ENCODE results near the gene UVRAG. TPM values are rescaled to one million over a fixed set of nuclear protein-coding genes. Genes with fewer than 3 reads are reported as not detected.

Gene UVRAG
- total RNA-seq, 1 experiment from 2014 or later, result 29.5 TPM

- H3K27me3 ChIP-seq (ENCODE audit: control insufficient read depth, insufficient read depth, low read length), result no peaks in the 10 kb centered on the region
- ATAC-seq, result no peak
- POLR2A ChIA-PET, result no interaction called here
- no peak overlapping the region for H3K4me3 ChIP-seq (ENCODE audit: low read depth in 2 of 2, low read length in 2 of 2)
- no peak overlapping the region for H3K27ac ChIP-seq (ENCODE audit: low read length)
- DNase-seq (ENCODE audit: low read depth, low spot score), result no peak
- TF ChIP-seq POLR2AphosphoS5 (IDR thresholded peaks at IDR 0.05; ENCODE audit: low read depth, low read length), result no peak
- H3K9me3 ChIP-seq (ENCODE audit: control insufficient read depth, insufficient read depth, low read depth, low read length), result no peaks in the 10 kb centered on the region
- no TSS peak for BruUV-seq (replicated peaks)
- in situ Hi-C loops (cut with HindIII; ENCODE audit: low pct_unique_long_range_greater_than_20kb, low sequenced_read_pairs) (no loop called here), intact Hi-C loops (cut with micrococcal nuclease; ENCODE audit: unreplicated experiment) (no loop called here)
- CTCF ChIA-PET, result no interaction called here
- H3K36me3 ChIP-seq (ENCODE audit: control insufficient read depth, insufficient read depth, low read length), result no peaks in the 10 kb centered on the region
- no peaks in the 10 kb centered on the region for H3K4me1 ChIP-seq (ENCODE audit: control insufficient read depth, insufficient read depth, low read length)
Measured at GRCh38 chr11:76179147-76179546, 364.1 kb downstream of the UVRAG start.

GRCh38 chr11:76181371-76181770 is 366.4 kb downstream of the UVRAG start:
- TF ChIP-seq REST (IDR thresholded peaks at IDR 0.05; ENCODE audit: insufficient read depth in 1 of 2, low read depth in 2 of 2, low read length in 1 of 2), result no peak
- TF ChIP-seq TCF7L2 (IDR thresholded peaks at IDR 0.05; ENCODE audit: low read depth, low read length), result no peak
- TF ChIP-seq POLR2AphosphoS5 (IDR thresholded peaks at IDR 0.05; ENCODE audit: low read depth, low read length), result no peak
- no TSS peak for BruUV-seq (replicated peaks)
- no peaks in the 10 kb centered on the region for H3K36me3 ChIP-seq (ENCODE audit: control insufficient read depth, insufficient read depth, low read length)
- in situ Hi-C loops (cut with HindIII; ENCODE audit: low pct_unique_long_range_greater_than_20kb, low sequenced_read_pairs) (no loop called here), intact Hi-C loops (cut with micrococcal nuclease; ENCODE audit: unreplicated experiment) (no loop called here)
- DNase-seq (ENCODE audit: low read depth, low spot score) (no peak), ATAC-seq (no peak)
- no peaks in the 10 kb centered on the region for H3K9me3 ChIP-seq (ENCODE audit: control insufficient read depth, insufficient read depth, low read depth, low read length)
- H3K4me3 ChIP-seq (ENCODE audit: low read depth in 2 of 2, low read length in 2 of 2), result no peak overlapping the region
- no peak overlapping the region for H3K27ac ChIP-seq (ENCODE audit: low read length)
- ChIA-PET POLR2A (no interaction called here), CTCF (no interaction called here)
- no peaks in the 10 kb centered on the region for H3K4me1 ChIP-seq (ENCODE audit: control insufficient read depth, insufficient read depth, low read length)
- no peaks in the 10 kb centered on the region for H3K27me3 ChIP-seq (ENCODE audit: control insufficient read depth, insufficient read depth, low read length)

- no TSS peak for BruUV-seq (replicated peaks)
- H3K36me3 ChIP-seq (ENCODE audit: control insufficient read depth, insufficient read depth, low read length), result no peaks in the 10 kb centered on the region
- no peaks in the 10 kb centered on the region for H3K4me1 ChIP-seq (ENCODE audit: control insufficient read depth, insufficient read depth, low read length)
- intact Hi-C loops (cut with micrococcal nuclease; ENCODE audit: unreplicated experiment) (no loop called here), in situ Hi-C loops (cut with HindIII; ENCODE audit: low pct_unique_long_range_greater_than_20kb, low sequenced_read_pairs) (no loop called here)
- H3K27me3 ChIP-seq (ENCODE audit: control insufficient read depth, insufficient read depth, low read length), result no peaks in the 10 kb centered on the region
- H3K4me3 ChIP-seq (ENCODE audit: low read depth in 2 of 2, low read length in 2 of 2), result no peak overlapping the region
- ChIA-PET CTCF (no interaction called here), POLR2A (no interaction called here)
- DNase-seq (ENCODE audit: low read depth, low spot score) (no peak), ATAC-seq (no peak)
- no peak for TF ChIP-seq SIN3A (IDR thresholded peaks at IDR 0.05; ENCODE audit: borderline replicate concordance, insufficient read depth, low read depth, low read length)
- no peak for TF ChIP-seq CTCF (IDR thresholded peaks at IDR 0.05)
- no peak for TF ChIP-seq POLR2AphosphoS5 (IDR thresholded peaks at IDR 0.05; ENCODE audit: low read depth, low read length)
- no peak for TF ChIP-seq REST (IDR thresholded peaks at IDR 0.05; ENCODE audit: insufficient read depth in 1 of 2, low read depth in 2 of 2, low read length in 1 of 2)
- no peak for TF ChIP-seq TCF7L2 (IDR thresholded peaks at IDR 0.05; ENCODE audit: low read depth, low read length)
- no peak overlapping the region for H3K27ac ChIP-seq (ENCODE audit: low read length)
- H3K9me3 ChIP-seq (ENCODE audit: control insufficient read depth, insufficient read depth, low read depth, low read length), result no peaks in the 10 kb centered on the region
Measured at GRCh38 chr11:76184551-76184993, 369.6 kb downstream of the UVRAG start.

Measured in Panc1 (cell line).